Measurements from ENCODE around the gene CSKMT.
"Not testable (repeated sequence)": the region's sequence is repeated elsewhere in the genome, so short reads cannot be mapped to it uniquely, and the experiment has no call there.

The CSKMT gene

GRCh38 chr11:62647609-62648005 is 17.5 kb upstream of the CSKMT start:
- H3K4me3 ChIP-seq (replicated peaks in 1 of 2; ENCODE audit: low read depth in 2 of 2, low read length in 2 of 2) = no peak overlapping the region
- TF ChIP-seq CTCF (IDR thresholded peaks at IDR 0.05; ENCODE audit: low read depth, low read length) = no peak
- DNase-seq (ENCODE audit: low read depth in 2 of 2) = no peak

- no peak overlapping the region for H3K4me3 ChIP-seq (replicated peaks in 1 of 2; ENCODE audit: low read depth in 2 of 2, low read length in 2 of 2)
These were observed 16.7 kb upstream of the CSKMT start for GRCh38 chr11:62648185-62648966.

GRCh38 chr11:62648967-62649364 is 16.1 kb upstream of the CSKMT start:
- TF ChIP-seq CTCF (IDR thresholded peaks at IDR 0.05; ENCODE audit: low read depth, low read length) = no peak
- no peak overlapping the region for H3K4me3 ChIP-seq (replicated peaks in 1 of 2; ENCODE audit: low read depth in 2 of 2, low read length in 2 of 2)
- no peak for DNase-seq (ENCODE audit: low read depth in 2 of 2)

More at GRCh38 chr11:62648185-62648966, 16.7 kb upstream of the CSKMT start:
- DNase-seq (ENCODE audit: low read depth in 2 of 2) = no peak
- TF ChIP-seq CTCF (IDR thresholded peaks at IDR 0.05; ENCODE audit: low read depth, low read length) = no peak

GRCh38 chr11:62649486-62649885 is 15.6 kb upstream of the CSKMT start:
- no peak for TF ChIP-seq CTCF (IDR thresholded peaks at IDR 0.05; ENCODE audit: low read depth, low read length)
- no peak overlapping the region for H3K4me3 ChIP-seq (replicated peaks in 1 of 2; ENCODE audit: low read depth in 2 of 2, low read length in 2 of 2)

GRCh38 chr11:62650283-62650682 is 14.8 kb upstream of the CSKMT start:
- not testable (repeated sequence) for H3K4me3 ChIP-seq (replicated peaks in 1 of 2; ENCODE audit: low read depth in 2 of 2, low read length in 2 of 2); DNase-seq (ENCODE audit: low read depth in 2 of 2)

More at GRCh38 chr11:62649486-62649885, 15.6 kb upstream of the CSKMT start:
- DNase-seq (ENCODE audit: low read depth in 2 of 2) = no peak

GRCh38 chr11:62652161-62653006 is 12.7 kb upstream of the CSKMT start:
- TF ChIP-seq CTCF (IDR thresholded peaks at IDR 0.05; ENCODE audit: low read depth, low read length) = no peak
- DNase-seq (ENCODE audit: low read depth in 2 of 2) = peak in 1 of 2 donors; percentile 9

GRCh38 chr11:62654297-62654696 is 10.8 kb upstream of the CSKMT start:
- TF ChIP-seq CTCF (IDR thresholded peaks at IDR 0.05; ENCODE audit: low read depth, low read length) = no peak
- DNase-seq (ENCODE audit: low read depth in 2 of 2) = no peak
- H3K4me3 ChIP-seq (replicated peaks in 1 of 2; ENCODE audit: low read depth in 2 of 2, low read length in 2 of 2) = no peak overlapping the region

More at GRCh38 chr11:62652161-62653006, 12.7 kb upstream of the CSKMT start:
- peak overlapping the region; percentile 78 to 87 for H3K4me3 ChIP-seq (replicated peaks in 1 of 2; ENCODE audit: low read depth in 2 of 2, low read length in 2 of 2)

Measured in cardiac fibroblast (primary cell).